ENCODE results near the gene EML1. TPM values are rescaled to one million over a fixed set of nuclear protein-coding genes. Genes with fewer than 3 reads are reported as not detected.

The EML1 gene
- total and polyA plus RNA-seq, 2 donors from 2014 or later = 7.9 to 35.9 TPM

DNA sequence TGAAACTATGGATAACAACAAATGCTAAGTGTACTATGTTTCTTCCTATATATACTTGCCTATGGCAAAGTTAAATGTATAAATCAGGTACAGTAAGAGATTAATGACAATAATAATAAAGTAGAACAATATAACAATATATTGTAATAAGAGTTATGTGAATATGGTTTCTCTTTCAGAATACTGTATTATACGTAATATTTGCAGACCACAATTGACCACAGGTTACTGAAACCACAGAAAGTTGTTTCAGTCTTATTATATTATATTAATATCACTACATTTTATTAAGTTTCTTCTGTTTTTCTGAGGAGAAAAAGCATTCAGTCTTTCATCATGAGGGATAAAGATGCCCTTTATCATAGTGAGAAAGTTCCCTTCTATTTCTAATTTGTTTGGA, 131.2 kb downstream of the EML1 start:
- DNase-seq (no peak), FAIRE-seq (no peak)
- H3K9me3 ChIP-seq (ENCODE audit: control insufficient read depth in 2 of 3, insufficient read depth in 1 of 3, low read length in 3 of 3) = peaks cover 0 to 4% (median 0%) of the 10 kb centered on the region in 3 donors
- no peak overlapping the region for H3K9ac ChIP-seq (ENCODE audit: low read length in 3 of 3)
- no peak overlapping the region for H3K27ac ChIP-seq (ENCODE audit: low read depth in 2 of 2, low read length in 2 of 2)
- H3K36me3 ChIP-seq (ENCODE audit: control insufficient read depth in 2 of 3, insufficient read depth in 3 of 3, low read length in 3 of 3) = peaks cover 0 to 4% (median 0%) of the 10 kb centered on the region in 3 donors
- H3K27me3 ChIP-seq (ENCODE audit: control insufficient read depth, insufficient read depth, low read length) = no peaks in the 10 kb centered on the region
- H3K4me3 ChIP-seq (ENCODE audit: low read length in 3 of 3) = no peak overlapping the region
- no peaks in the 10 kb centered on the region for H3K4me1 ChIP-seq (ENCODE audit: control insufficient read depth in 2 of 3, insufficient read depth in 2 of 3, low read depth in 1 of 3, low read length in 3 of 3)
- TF ChIP-seq, protein P1, sequence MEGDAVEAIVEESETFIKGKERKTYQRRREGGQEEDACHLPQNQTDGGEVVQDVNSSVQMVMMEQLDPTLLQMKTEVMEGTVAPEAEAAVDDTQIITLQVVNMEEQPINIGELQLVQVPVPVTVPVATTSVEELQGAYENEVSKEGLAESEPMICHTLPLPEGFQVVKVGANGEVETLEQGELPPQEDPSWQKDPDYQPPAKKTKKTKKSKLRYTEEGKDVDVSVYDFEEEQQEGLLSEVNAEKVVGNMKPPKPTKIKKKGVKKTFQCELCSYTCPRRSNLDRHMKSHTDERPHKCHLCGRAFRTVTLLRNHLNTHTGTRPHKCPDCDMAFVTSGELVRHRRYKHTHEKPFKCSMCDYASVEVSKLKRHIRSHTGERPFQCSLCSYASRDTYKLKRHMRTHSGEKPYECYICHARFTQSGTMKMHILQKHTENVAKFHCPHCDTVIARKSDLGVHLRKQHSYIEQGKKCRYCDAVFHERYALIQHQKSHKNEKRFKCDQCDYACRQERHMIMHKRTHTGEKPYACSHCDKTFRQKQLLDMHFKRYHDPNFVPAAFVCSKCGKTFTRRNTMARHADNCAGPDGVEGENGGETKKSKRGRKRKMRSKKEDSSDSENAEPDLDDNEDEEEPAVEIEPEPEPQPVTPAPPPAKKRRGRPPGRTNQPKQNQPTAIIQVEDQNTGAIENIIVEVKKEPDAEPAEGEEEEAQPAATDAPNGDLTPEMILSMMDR (IDR thresholded peaks at IDR 0.05; ENCODE audit: borderline replicate concordance, extremely low read depth, insufficient read depth) = no peak
- intact Hi-C loops (cut with DNase I) = no loop called here

DNA sequence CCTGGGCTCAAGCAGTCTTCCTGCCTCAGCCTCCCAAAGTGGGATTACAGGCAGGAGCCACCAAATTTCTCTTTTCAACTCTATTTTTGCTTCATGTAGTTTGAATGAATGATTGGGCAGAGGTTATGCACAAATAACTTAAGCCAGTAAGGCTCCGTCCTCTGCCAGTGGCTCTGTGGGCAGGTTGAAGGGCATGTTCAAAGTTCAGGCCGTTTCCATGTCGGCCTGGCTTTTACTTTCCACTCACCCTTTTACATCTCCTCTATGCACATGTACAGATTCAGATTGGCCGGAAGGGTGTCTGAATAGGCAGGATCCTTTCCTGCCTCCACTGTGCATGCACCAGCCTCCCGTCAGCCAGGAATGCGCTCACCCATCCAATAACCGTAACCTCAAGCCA, 132.3 kb downstream of the EML1 start:
- no peak for DNase-seq
- peaks cover 0 to 4% (median 0%) of the 10 kb centered on the region in 3 donors for H3K36me3 ChIP-seq (ENCODE audit: control insufficient read depth in 2 of 3, insufficient read depth in 3 of 3, low read length in 3 of 3)
- peaks cover 0 to 4% (median 0%) of the 10 kb centered on the region in 3 donors for H3K9me3 ChIP-seq (ENCODE audit: control insufficient read depth in 2 of 3, insufficient read depth in 1 of 3, low read length in 3 of 3)
- intact Hi-C loops (cut with DNase I) = no loop called here
- no peaks in the 10 kb centered on the region for H3K4me1 ChIP-seq (ENCODE audit: control insufficient read depth in 2 of 3, insufficient read depth in 2 of 3, low read depth in 1 of 3, low read length in 3 of 3)
- no peaks in the 10 kb centered on the region for H3K27me3 ChIP-seq (ENCODE audit: control insufficient read depth, insufficient read depth, low read length)
- TF ChIP-seq, protein P1 (IDR thresholded peaks at IDR 0.05; ENCODE audit: borderline replicate concordance, extremely low read depth, insufficient read depth) = no peak
- no peak for FAIRE-seq
- no peak overlapping the region for H3K27ac ChIP-seq (ENCODE audit: low read depth in 2 of 2, low read length in 2 of 2)
- no peak overlapping the region for H3K4me3 ChIP-seq (ENCODE audit: low read length in 3 of 3)
- H3K9ac ChIP-seq (ENCODE audit: low read length in 3 of 3) = no peak overlapping the region

- DNase-seq (no peak), FAIRE-seq (no peak)
- Histone ChIP-seq H3K4me1 (ENCODE audit: control insufficient read depth in 2 of 3, insufficient read depth in 2 of 3, low read depth in 1 of 3, low read length in 3 of 3) (no peaks in the 10 kb centered on the region), H3K9ac (ENCODE audit: low read length in 3 of 3) (no peak overlapping the region), H3K27me3 (ENCODE audit: control insufficient read depth, insufficient read depth, low read length) (no peaks in the 10 kb centered on the region), H3K4me3 (ENCODE audit: low read length in 3 of 3) (no peak overlapping the region), H3K9me3 (ENCODE audit: control insufficient read depth in 2 of 3, insufficient read depth in 1 of 3, low read length in 3 of 3) (peaks cover 0 to 4% (median 0%) of the 10 kb centered on the region in 3 donors), H3K36me3 (ENCODE audit: control insufficient read depth in 2 of 3, insufficient read depth in 3 of 3, low read length in 3 of 3) (peaks cover 0 to 4% (median 0%) of the 10 kb centered on the region in 3 donors), H3K27ac (ENCODE audit: low read depth in 2 of 2, low read length in 2 of 2) (no peak overlapping the region)
- TF ChIP-seq, protein P1 (IDR thresholded peaks at IDR 0.05; ENCODE audit: borderline replicate concordance, extremely low read depth, insufficient read depth) = no peak
- intact Hi-C loops (cut with DNase I) = no loop called here
These were observed 135.8 kb downstream of the EML1 start for GRCh38 chr14:99928963-99929362.

DNA sequence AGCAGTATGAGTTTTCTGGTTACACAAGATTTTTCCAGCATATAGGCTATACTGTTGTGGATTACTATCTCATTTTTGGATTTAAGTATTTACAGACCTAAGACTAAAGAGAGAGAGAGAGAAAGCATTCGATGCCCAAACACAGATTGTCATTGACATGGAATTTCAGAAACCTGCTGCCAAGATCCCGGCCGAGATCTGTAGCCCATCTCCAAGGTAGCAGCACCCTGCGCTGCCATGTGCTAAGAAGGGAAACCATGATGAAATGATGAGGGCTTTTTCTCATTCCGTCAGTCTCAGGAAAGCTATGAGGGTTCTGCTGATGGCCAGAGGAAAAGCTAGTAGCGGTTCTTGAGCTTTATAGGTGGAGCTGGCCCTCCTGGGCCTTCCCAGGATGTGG, 136.4 kb downstream of the EML1 start:
- peaks cover 0 to 4% (median 0%) of the 10 kb centered on the region in 3 donors for H3K36me3 ChIP-seq (ENCODE audit: control insufficient read depth in 2 of 3, insufficient read depth in 3 of 3, low read length in 3 of 3)
- no peak overlapping the region for H3K27ac ChIP-seq (ENCODE audit: low read depth in 2 of 2, low read length in 2 of 2)
- no peaks in the 10 kb centered on the region for H3K27me3 ChIP-seq (ENCODE audit: control insufficient read depth, insufficient read depth, low read length)
- H3K4me1 ChIP-seq (ENCODE audit: control insufficient read depth in 2 of 3, insufficient read depth in 2 of 3, low read depth in 1 of 3, low read length in 3 of 3) = no peaks in the 10 kb centered on the region
- no peak overlapping the region for H3K9ac ChIP-seq (ENCODE audit: low read length in 3 of 3)
- no peak overlapping the region for H3K4me3 ChIP-seq (ENCODE audit: low read length in 3 of 3)
- TF ChIP-seq, protein P1 (IDR thresholded peaks at IDR 0.05; ENCODE audit: borderline replicate concordance, extremely low read depth, insufficient read depth) = no peak
- intact Hi-C loops (cut with DNase I) = no loop called here
- FAIRE-seq (no peak), DNase-seq (no peak)
- peaks cover 0 to 4% (median 0%) of the 10 kb centered on the region in 3 donors for H3K9me3 ChIP-seq (ENCODE audit: control insufficient read depth in 2 of 3, insufficient read depth in 1 of 3, low read length in 3 of 3)
